GM23338 (cell line): ENCODE data around the gene NCK2. TPM values are rescaled to one million over a fixed set of nuclear protein-coding genes. Genes with fewer than 3 reads are reported as not detected.

Experiments
- ATAC-seq: fragments of 200-7000 bp; cut with Tn5 transposase; 3 replicates; pipeline ENCODE4 v1.9.1; 2020
- DNase-seq: peaks from one replicate; pipeline ENCODE4 v3.0.0-alpha.2; 2015; ENCODE audit warnings: low spot score
- H2AFZ ChIP-seq: fragments of 200-600 bp; sonication (generic); 2 replicates; pipeline ENCODE4 v1.8.0; 2016; ENCODE audit warnings: antibody characterized with exemption, mild to moderate bottlenecking, moderate library complexity
- H3F3A ChIP-seq: fragments of 200-600 bp; sonication (generic); replicated peaks from 2 replicates; pipeline ENCODE4 v1.8.0; 2017; ENCODE audit warnings: antibody characterized with exemption, mixed run types, low read depth
- H3K27ac ChIP-seq: fragments of 200-600 bp; sonication (generic); 2 replicates; pipeline ENCODE4 v1.6.1; 2016; ENCODE audit warnings: low read depth
- H3K27me3 ChIP-seq: fragments of 200-600 bp; sonication (generic); 2 replicates; pipeline ENCODE4 v1.8.0; 2016; ENCODE audit warnings: mild to moderate bottlenecking, mixed run types, moderate library complexity; ENCODE audit not compliant: insufficient read depth
- H3K36me3 ChIP-seq: fragments of 200-600 bp; sonication (generic); 2 replicates; pipeline ENCODE4 v1.8.0; 2016; ENCODE audit warnings: mild to moderate bottlenecking; ENCODE audit not compliant: insufficient read depth
- H3K4me1 ChIP-seq: fragments of 200-600 bp; sonication (generic); 2 replicates; pipeline ENCODE4 v1.8.0; 2016; ENCODE audit warnings: mild to moderate bottlenecking, moderate library complexity; ENCODE audit not compliant: insufficient read depth
- H3K4me2 ChIP-seq: fragments of 200-600 bp; sonication (generic); 2 replicates; pipeline ENCODE4 v1.7.1; 2017; ENCODE audit warnings: mixed run types
- H3K4me3 ChIP-seq: fragments of 200-600 bp; sonication (generic); 2 replicates; pipeline ENCODE4 v1.6.1; 2016; ENCODE audit warnings: mixed run types
- H3K79me2 ChIP-seq: fragments of 200-600 bp; sonication (generic); replicated peaks from 2 replicates; pipeline ENCODE4 v1.8.0; 2017; ENCODE audit warnings: mild to moderate bottlenecking; ENCODE audit not compliant: insufficient read depth
- H3K9me2 ChIP-seq: fragments of 200-600 bp; sonication (generic); 2 replicates; pipeline ENCODE4 v1.8.0; 2017; ENCODE audit not compliant: insufficient read depth
- H4K20me1 ChIP-seq: fragments of 200-600 bp; sonication (generic); replicated peaks from 2 replicates; pipeline ENCODE4 v1.8.0; 2017; ENCODE audit warnings: mild to moderate bottlenecking; ENCODE audit not compliant: insufficient read depth
- H3K27ac Mint-ChIP-seq: 2 replicates; pipeline ENCODE4 v1.8.0; 2020; ENCODE audit warnings: inconsistent platforms, mild to moderate bottlenecking, moderate library complexity, mixed read lengths
- H3K27me3 Mint-ChIP-seq: 3 replicates; pipeline ENCODE4 v1.8.0; 2022; ENCODE audit warnings: low read depth, mild to moderate bottlenecking, moderate library complexity, mixed read lengths, inconsistent platforms; ENCODE audit not compliant: insufficient read depth, poor library complexity
- H3K36me3 Mint-ChIP-seq: 3 replicates; pipeline ENCODE4 v1.8.0; 2021; ENCODE audit warnings: low read depth, mild to moderate bottlenecking, inconsistent platforms, moderate library complexity, mixed read lengths
- H3K4me1 Mint-ChIP-seq: 3 replicates; pipeline ENCODE4 v1.8.0; 2020; ENCODE audit warnings: mild to moderate bottlenecking, inconsistent platforms, mixed read lengths
- H3K4me3 Mint-ChIP-seq: 3 replicates; pipeline ENCODE4 v1.8.0; 2021; ENCODE audit warnings: moderate library complexity, mild to moderate bottlenecking, inconsistent platforms, mixed read lengths
- H3K9me3 Mint-ChIP-seq: 3 replicates; pipeline ENCODE4 v1.8.0; 2020; ENCODE audit warnings: moderate library complexity, mild to moderate bottlenecking, inconsistent platforms, mixed read lengths
- CREB1 ChIP-seq: fragments of 250-450 bp; sonication (Bioruptor Pico); IDR thresholded peaks from 2 replicates; pipeline ENCODE4 v1.5.0; 2020; ENCODE audit warnings: low read depth, mild to moderate bottlenecking, moderate library complexity
- CTCF ChIP-seq, 2 experiments: fragments of 200-600 bp in 1 of 2; sonication (generic) in 1 of 2; conservative IDR thresholded peaks; 2 replicates each; pipeline versions ENCODE4 v1.5.1 to v1.6.1; 2016 to 2017; ENCODE audit warnings: antibody characterized with exemption in 2 of 2, low read depth in 2 of 2, mild to moderate bottlenecking in 2 of 2, moderate library complexity in 1 of 2
- EZH2 ChIP-seq: fragments of 200-600 bp; sonication (generic); IDR thresholded peaks from one replicate; pipeline ENCODE4 v1.8.0; 2017; ENCODE audit warnings: antibody characterized with exemption, mild to moderate bottlenecking, low read depth; ENCODE audit not compliant: unreplicated experiment
- EZH2phosphoT487 ChIP-seq: fragments of 200-600 bp; sonication (generic); IDR thresholded peaks from one replicate; pipeline ENCODE4 v1.8.1; 2018; ENCODE audit warnings: antibody characterized with exemption; ENCODE audit not compliant: unreplicated experiment
- NANOG ChIP-seq: IDR thresholded peaks from 2 replicates; pipeline ENCODE4 v1.6.1; 2016; ENCODE audit warnings: antibody characterized with exemption, borderline replicate concordance
- POLR2AphosphoS5 ChIP-seq: IDR thresholded peaks from 2 replicates; pipeline ENCODE4 v1.6.1; 2016; ENCODE audit warnings: antibody characterized with exemption, low read depth
- STAT1 ChIP-seq: IDR thresholded peaks from one replicate; pipeline ENCODE4 v1.6.1; 2016; ENCODE audit warnings: antibody characterized with exemption; ENCODE audit not compliant: unreplicated experiment
- ZNF331 ChIP-seq: fragments of 250-450 bp; sonication (Bioruptor Pico); IDR thresholded peaks from 2 replicates; pipeline ENCODE4 v1.5.0; 2020; ENCODE audit warnings: low read depth, mild to moderate bottlenecking, moderate library complexity
- ZNF462 ChIP-seq: fragments of 250-450 bp; sonication (Bioruptor Pico); IDR thresholded peaks from 2 replicates; pipeline ENCODE4 v1.5.0; 2020; ENCODE audit warnings: mild to moderate bottlenecking, moderate library complexity
- polyA plus RNA-seq: library from polyadenylated mRNA; unstranded; fragments of >200 nt; fragmentation: Nextera tagmentation; extraction: Ambion mirVana; gene quantifications from 2 replicates; pipeline ENCODE4 v1.2.1, GENCODE V29; 2016
- total RNA-seq: library from RNA; depleted of rRNA; stranded (reverse); fragments of >200 nt; shearing (Covaris generic); gene quantifications from 2 replicates; pipeline ENCODE4 v1.2.3, GENCODE V29; 2014

The NCK2 gene
- total and polyA plus RNA-seq, 2 experiments from 2014 or later: 26.9 to 59.9 TPM

- Histone ChIP-seq H3K4me3 (0 out of 2 replicates have a peak overlapping the region, but pooled peaks have one; percentile 20), H4K20me1 (peaks cover 39% of the 10 kb centered on the region), H2AFZ (no peak overlapping the region), H3K4me1 (peaks cover 35% of the 10 kb centered on the region), H3K9me2 (peaks cover 8% of the 10 kb centered on the region), H3K27me3 (no peaks in the 10 kb centered on the region), H3K27ac (no peak overlapping the region), H3F3A (no peaks in the 10 kb centered on the region), H3K36me3 (no peaks in the 10 kb centered on the region), H3K4me2 (peak overlapping the region; percentile 64; the same call in 1 of the 2 replicates), H3K79me2 (peaks cover 99% of the 10 kb centered on the region)
- Mint-ChIP-seq H3K27me3 (peaks cover 9% of the 10 kb centered on the region), H3K27ac (no peak overlapping the region), H3K36me3 (peaks cover 5% of the 10 kb centered on the region; the same call in 1 of the 3 replicates), H3K9me3 (no peaks in the 10 kb centered on the region), H3K4me3 (no peak overlapping the region), H3K4me1 (peaks cover 55% of the 10 kb centered on the region)
- TF ChIP-seq EZH2phosphoT487 (no peak), CTCF (conservative IDR thresholded peaks at IDR 0.05; ENCODE audit: low read depth in 2 of 2) (peak; percentile 33 to 43)
- ATAC-seq: peak; percentile 25; the same call in 2 of the 3 replicates
- DNase-seq: no peak
Observed at GRCh38 chr2:105789745-105790460, 45.2 kb downstream of the NCK2 start.

GRCh38 chr2:105790461-105791149 is 45.9 kb downstream of the NCK2 start:
- H3K4me2 ChIP-seq: no peak overlapping the region
- no peak overlapping the region for H3K27ac Mint-ChIP-seq
- no peak for ATAC-seq
- no peak for TF ChIP-seq CTCF (conservative IDR thresholded peaks at IDR 0.05; ENCODE audit: low read depth in 2 of 2)
- TF ChIP-seq EZH2: no peak
- no peak for TF ChIP-seq EZH2phosphoT487
- no peak for TF ChIP-seq ZNF331 (CRISPR knock-in tag)
- TF ChIP-seq STAT1: no peak
- no peak for TF ChIP-seq CREB1
- no peak for TF ChIP-seq POLR2AphosphoS5
- TF ChIP-seq ZNF462 (CRISPR knock-in tag): no peak
- TF ChIP-seq NANOG: no peak

More at GRCh38 chr2:105790461-105791149, 45.9 kb downstream of the NCK2 start:
- no peaks in the 10 kb centered on the region for H3K9me3 Mint-ChIP-seq
- H3K4me3 ChIP-seq: no peak overlapping the region
- H3K4me1 Mint-ChIP-seq: peaks cover 59% of the 10 kb centered on the region
- peaks cover 8% of the 10 kb centered on the region for H3K9me2 ChIP-seq
- H2AFZ ChIP-seq: no peak overlapping the region
- H3K27ac ChIP-seq: no peak overlapping the region; the same call in 1 of the 2 replicates
- no peaks in the 10 kb centered on the region for H3K36me3 ChIP-seq
- no peaks in the 10 kb centered on the region for H3F3A ChIP-seq
- DNase-seq: no peak
- H3K79me2 ChIP-seq: peaks cover 99% of the 10 kb centered on the region
- H3K27me3 ChIP-seq: no peaks in the 10 kb centered on the region
- no peak overlapping the region for H3K4me3 Mint-ChIP-seq
- H4K20me1 ChIP-seq: peaks cover 42% of the 10 kb centered on the region
- peaks cover 5% of the 10 kb centered on the region; the same call in 1 of the 3 replicates for H3K36me3 Mint-ChIP-seq
- peaks cover 9% of the 10 kb centered on the region for H3K27me3 Mint-ChIP-seq
- peaks cover 42% of the 10 kb centered on the region for H3K4me1 ChIP-seq
